DLD1 (cell line): ENCODE data around the gene RPL21.

Source experiments
- in situ Hi-C: cut with HindIII; loops from 2 replicates; pipeline ENCODE4 v1.10.0; 2017; ENCODE audit warnings: low sequenced_read_pairs

The RPL21 gene

DNA sequence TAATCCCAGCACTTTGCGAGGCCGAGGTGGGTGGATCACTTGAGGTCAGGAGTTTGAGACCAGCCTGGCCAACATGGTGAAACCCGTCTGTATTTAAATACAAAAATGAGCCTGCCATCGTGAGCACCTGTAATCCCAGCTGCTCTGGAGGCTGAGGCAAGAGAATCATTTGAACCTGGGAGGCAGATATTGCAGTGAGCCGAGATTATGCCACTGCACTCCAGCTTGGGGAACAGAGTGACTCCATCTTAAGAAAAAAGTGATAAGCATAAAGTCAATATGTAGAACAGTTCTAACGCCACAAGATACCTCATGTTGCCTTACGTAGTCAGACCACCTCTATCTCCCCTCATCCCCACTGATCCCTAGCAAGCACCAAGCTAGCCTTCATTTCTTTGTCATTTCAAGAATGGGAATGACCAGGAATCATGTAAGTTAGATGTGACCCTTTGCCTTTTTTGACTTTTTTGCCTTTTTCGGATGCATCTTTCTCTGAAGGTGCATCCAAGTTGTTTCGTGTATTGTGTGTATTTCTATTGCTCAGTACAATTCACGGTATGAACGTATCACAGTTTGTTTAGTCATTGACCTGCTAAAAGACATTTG, 6.4 kb downstream of the RPL21 start:
- in situ Hi-C loops = no loop called here

- in situ Hi-C loops = no loop called here
These were observed 7.5 kb downstream of the RPL21 start for GRCh38 chr13:27258637-27259386.

- in situ Hi-C loops = no loop called here
These were observed 8.5 kb downstream of the RPL21 start for GRCh38 chr13:27259831-27260230.

DNA sequence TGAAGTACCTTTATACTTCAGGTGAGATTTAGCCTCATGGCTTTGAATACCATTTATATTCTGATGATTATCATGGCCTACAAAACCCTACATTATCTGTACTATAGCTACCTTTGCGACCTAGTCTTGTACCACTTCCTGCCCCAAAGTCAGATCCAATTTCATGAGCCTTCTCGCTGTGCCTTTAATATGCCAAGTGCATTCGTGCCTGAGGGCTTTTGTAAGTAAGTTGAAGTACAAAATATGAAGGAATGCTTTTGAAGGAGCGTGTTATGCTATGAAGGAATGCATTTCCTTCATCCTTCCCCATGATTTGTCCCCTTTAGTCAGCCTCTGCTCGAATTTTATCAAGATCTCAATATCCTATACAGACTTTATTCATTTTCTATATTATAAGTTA, 10.0 kb downstream of the RPL21 start:
- in situ Hi-C loops = no loop called here

GRCh38 chr13:27263438-27263837, 12.1 kb downstream of the RPL21 start:
- in situ Hi-C loops = no loop called here

- in situ Hi-C loops = no loop called here
These were observed 12.8 kb downstream of the RPL21 start for GRCh38 chr13:27264181-27264580.

GRCh38 chr13:27264648-27265047, 13.3 kb downstream of the RPL21 start:
- in situ Hi-C loops = no loop called here

DNA sequence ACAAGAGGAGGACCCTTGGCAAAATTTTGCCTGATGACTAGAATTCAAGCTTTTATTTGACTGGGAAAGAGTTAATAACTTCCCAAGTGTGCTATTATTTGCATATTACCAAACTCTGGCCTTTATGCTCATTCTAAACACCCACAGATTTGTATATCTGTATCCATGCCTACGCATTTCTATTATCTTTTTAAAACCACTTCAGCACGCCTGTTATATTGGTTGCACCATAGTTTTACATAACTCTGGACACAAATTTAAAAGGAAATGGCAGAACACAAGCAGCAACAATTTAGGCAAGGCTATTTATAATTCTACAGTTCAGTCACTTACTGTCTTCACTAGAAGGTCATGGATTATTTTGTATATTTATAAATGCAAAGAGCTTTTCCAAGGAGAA, 15.6 kb downstream of the RPL21 start:
- in situ Hi-C loops = no loop called here

- in situ Hi-C loops = no loop called here
These were observed 16.2 kb downstream of the RPL21 start for GRCh38 chr13:27267596-27267995.

GRCh38 chr13:27269114-27269665, 17.8 kb downstream of the RPL21 start:
- in situ Hi-C loops = no loop called here

DNA sequence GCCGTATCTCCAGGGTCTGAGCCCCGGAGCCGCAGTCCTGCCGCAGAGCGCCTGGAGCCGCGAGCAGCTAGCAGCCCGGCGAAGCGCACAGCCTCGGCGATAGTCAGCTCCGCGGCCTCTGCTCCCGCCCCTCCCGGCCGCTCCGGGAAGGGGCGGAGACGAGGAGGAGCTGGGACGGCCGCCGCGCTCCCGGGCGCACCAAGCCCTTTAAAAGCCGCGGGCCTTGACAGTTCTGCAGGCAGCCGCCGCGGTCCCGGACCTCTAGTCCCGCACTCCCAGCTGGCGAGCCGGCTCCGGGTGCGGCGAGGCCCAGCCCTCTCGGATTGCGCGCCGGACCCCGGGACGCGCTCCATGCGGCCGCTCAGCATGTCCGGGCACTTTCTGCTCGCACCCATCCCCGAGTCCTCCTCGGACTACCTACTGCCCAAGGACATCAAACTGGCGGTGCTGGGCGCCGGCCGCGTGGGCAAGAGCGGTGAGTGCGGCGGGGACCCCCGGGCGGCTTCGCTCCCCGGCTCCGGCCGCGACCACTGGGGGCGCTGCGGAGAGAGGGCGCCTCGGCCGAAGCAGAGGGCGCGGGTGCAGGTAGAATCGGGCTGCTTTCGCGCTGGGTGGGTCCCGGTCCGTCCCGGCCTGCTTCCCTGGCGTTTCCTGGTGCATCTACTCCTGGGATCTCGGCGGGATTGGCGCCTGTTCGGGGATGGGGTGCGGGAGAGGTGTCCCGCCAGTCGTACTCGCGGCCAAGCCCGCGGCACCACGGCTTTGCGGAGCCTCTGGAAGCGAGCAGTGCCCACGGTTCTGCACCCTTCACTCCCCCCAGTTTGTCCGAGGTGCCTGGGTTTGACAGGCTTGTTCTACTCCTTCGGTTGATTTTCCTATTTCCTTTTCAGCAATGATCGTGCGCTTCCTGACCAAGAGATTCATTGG, 19.5 kb downstream of the RPL21 start, which contains the start of gene RASL11A:
RASL11A (plus strand) TSS at position 237 of the 927 bp plus-strand sequence; CDS start at position 352, 115 bp downstream.
- in situ Hi-C loops = no loop called here

DNA sequence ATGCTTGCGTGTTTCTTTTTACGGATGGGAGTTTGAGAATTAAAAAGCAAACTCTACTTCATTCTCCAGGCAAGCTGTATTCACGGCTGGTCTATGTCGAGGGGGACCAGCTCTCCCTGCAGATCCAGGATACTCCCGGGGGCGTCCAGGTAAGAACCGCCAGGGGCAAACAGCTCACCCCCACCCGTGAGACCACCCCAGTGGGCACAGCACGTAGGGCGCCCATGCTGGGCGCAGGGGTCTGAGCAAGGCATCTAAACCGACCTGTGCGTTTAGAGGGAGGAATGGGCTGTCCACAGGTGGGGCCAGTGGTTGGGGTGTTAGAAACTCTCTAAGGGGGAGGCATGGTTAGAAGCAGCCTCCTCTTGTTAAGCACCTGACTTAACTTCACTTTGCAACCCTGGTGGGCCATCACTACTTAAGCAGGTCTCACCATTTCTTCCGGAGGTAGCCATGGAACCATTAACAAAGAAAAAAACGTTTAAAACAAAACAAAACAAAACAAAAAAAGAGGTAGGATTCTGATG, 20.3 kb downstream of the RPL21 start:
- in situ Hi-C loops = no loop called here

- in situ Hi-C loops = no loop called here
These were observed 22.5 kb downstream of the RPL21 start for GRCh38 chr13:27273658-27274425.

DNA sequence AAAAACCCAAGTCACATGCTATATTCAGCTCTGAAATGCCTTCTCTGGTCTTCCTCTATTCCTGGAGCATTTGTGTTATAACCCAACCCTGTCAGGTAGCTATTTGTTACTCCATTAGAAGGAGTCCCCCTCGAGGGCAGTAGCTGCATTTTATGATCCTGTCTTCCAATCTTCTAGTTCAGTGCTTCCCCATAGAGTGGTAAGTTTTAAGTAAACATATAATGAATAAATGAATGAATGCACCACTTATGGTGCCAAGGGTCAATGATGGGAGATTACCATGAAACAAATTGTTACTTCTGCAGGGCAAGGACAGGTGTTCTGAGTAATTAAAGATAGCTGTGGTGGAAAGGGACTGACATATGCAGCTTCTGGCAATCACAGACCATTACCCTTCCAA, 23.3 kb downstream of the RPL21 start:
- in situ Hi-C loops = no loop called here

DNA sequence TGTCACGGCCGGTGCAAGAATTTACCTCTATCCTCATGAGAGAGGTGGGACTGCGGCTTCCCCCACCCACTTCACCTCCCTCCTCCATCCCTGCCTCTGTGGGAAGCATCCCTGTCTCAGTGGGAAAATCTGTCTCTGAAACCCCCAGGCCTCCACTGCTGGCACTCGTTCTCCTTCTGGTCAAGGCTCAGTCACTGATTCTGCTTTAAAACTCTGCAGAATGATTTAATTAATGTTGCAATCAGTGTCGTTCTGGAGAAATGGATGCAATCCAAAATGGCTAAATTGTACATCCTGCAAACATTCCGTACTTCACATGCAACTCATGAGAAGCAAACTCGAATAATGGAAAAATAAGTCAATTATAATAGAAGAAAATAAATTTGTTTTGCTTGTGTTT, 24.8 kb downstream of the RPL21 start:
- in situ Hi-C loops = no loop called here

- in situ Hi-C loops = no loop called here
These were observed 28.1 kb downstream of the RPL21 start for GRCh38 chr13:27279506-27279905.

GRCh38 chr13:27280009-27280656, 28.8 kb downstream of the RPL21 start:
- in situ Hi-C loops = no loop called here

DNA sequence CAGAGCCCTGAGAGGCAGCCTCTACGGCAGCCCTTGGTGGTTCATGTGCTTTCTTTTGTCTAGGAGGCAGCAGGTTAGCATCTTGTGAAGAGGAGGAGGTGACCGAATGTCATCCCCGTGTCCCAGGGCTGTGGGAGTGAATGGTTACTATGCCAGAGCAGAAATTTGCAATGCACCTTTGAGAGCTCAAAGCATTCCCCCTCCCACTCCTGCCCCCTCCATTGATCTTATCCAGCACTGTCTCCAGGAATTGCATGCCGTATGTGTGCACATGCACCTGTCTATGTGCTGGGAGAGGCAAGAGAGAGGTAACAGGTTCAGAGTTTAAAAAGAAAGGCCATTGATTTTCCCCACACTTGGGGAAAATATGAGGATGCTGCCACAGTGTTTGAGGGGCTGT, 29.5 kb downstream of the RPL21 start:
- in situ Hi-C loops = no loop called here

GRCh38 chr13:27281420-27281819, 30.1 kb downstream of the RPL21 start:
- in situ Hi-C loops = no loop called here
